Fibroblast of lung (primary cell): ENCODE measurements around the gene KIRREL3. TPM values are rescaled to one million over a fixed set of nuclear protein-coding genes. Genes with fewer than 3 reads are reported as not detected.

ENCODE experiments used
- DNase-seq, 2 donors: peaks; one replicate each; pipeline versions ENCODE4 v3.0.0 to v3.0.0-alpha.2; 2010; ENCODE audit warnings: low read depth in 2 of 2
- H2AFZ ChIP-seq: 2 replicates; pipeline ENCODE4 v1.5.1; 2012; ENCODE audit warnings: low read length, control low read depth, inconsistent platforms
- H3K27ac ChIP-seq: 2 replicates; pipeline ENCODE4 v1.5.1; 2011; ENCODE audit warnings: low read length, control low read depth; ENCODE audit not compliant: insufficient read depth
- H3K27me3 ChIP-seq: 2 replicates; pipeline ENCODE4 v1.5.1; 2011; ENCODE audit warnings: mild to moderate bottlenecking, low read length; ENCODE audit not compliant: control insufficient read depth, insufficient read depth
- H3K36me3 ChIP-seq: 2 replicates; pipeline ENCODE4 v1.5.1; 2011; ENCODE audit warnings: low read length; ENCODE audit not compliant: control insufficient read depth, insufficient read depth
- H3K4me1 ChIP-seq: 2 replicates; pipeline ENCODE4 v1.5.1; 2011; ENCODE audit warnings: low read length; ENCODE audit not compliant: control insufficient read depth, insufficient read depth; ENCODE audit errors: extremely low read depth
- H3K4me2 ChIP-seq: 2 replicates; pipeline ENCODE4 v1.5.1; 2011; ENCODE audit warnings: low read length, control low read depth; ENCODE audit not compliant: insufficient read depth; ENCODE audit errors: extremely low read depth
- H3K4me3 ChIP-seq, 4 experiments: fragments of 200-600 bp in 1 of 4; sonication (generic) in 1 of 4; replicated peaks in 1 of 4; 2 replicates each; pipeline ENCODE4 v1.5.1; 2011 to 2016; ENCODE audit warnings: low read length in 4 of 4, low read depth in 3 of 4, mild to moderate bottlenecking in 3 of 4, control low read depth in 2 of 4, inconsistent platforms in 1 of 4, mixed read lengths in 1 of 4; ENCODE audit not compliant: insufficient read depth in 1 of 4; ENCODE audit errors: control extremely low read depth in 1 of 4
- H3K79me2 ChIP-seq: 2 replicates; pipeline ENCODE4 v1.5.1; 2012; ENCODE audit warnings: mild to moderate bottlenecking, low read length, inconsistent platforms; ENCODE audit not compliant: control insufficient read depth, insufficient read depth
- H3K9ac ChIP-seq: 2 replicates; pipeline ENCODE4 v1.5.1; 2011; ENCODE audit warnings: mild to moderate bottlenecking, low read length, control low read depth; ENCODE audit not compliant: insufficient read depth
- H3K9me3 ChIP-seq: 2 replicates; pipeline ENCODE4 v1.5.1; 2012; ENCODE audit warnings: low read depth, low read length; ENCODE audit not compliant: control insufficient read depth, insufficient read depth
- H4K20me1 ChIP-seq: 2 replicates; pipeline ENCODE4 v1.5.1; 2011; ENCODE audit warnings: low read length; ENCODE audit not compliant: control insufficient read depth, insufficient read depth; ENCODE audit errors: extremely low read depth
- EZH2 ChIP-seq: IDR thresholded peaks from 2 replicates; pipeline ENCODE4 v1.5.1; 2012; ENCODE audit warnings: low read length, control low read depth, mild to moderate bottlenecking; ENCODE audit errors: missing control alignments
- polyA plus RNA-seq, 2 donors: library from polyadenylated mRNA; depleted of rRNA in 1 of 2; stranded (reverse) in 1 of 2; unstranded in 1 of 2; fragments of >200 nt; gene quantifications; 2 replicates each; pipeline ENCODE4 v1.2.1, GENCODE V29; 2011 to 2012; ENCODE audit warnings: missing spikeins in 1 of 2
- total RNA-seq: library from RNA; depleted of rRNA; stranded (reverse); fragments of >200 nt; gene quantifications from 2 replicates; pipeline ENCODE4 v1.2.1, GENCODE V29; 2014
- TF ChIP-seq, protein P1 (sequence below), 2 donors: IDR thresholded peaks in 1 of 2; conservative IDR thresholded peaks in 1 of 2; 1 replicate in 1 of 2; 2 replicates in 1 of 2; pipeline ENCODE4 v1.5.1; 2011 to 2012; ENCODE audit warnings: low read length in 2 of 2, control low read depth in 1 of 2, inconsistent platforms in 1 of 2, low read depth in 1 of 2, mild to moderate bottlenecking in 1 of 2

Gene KIRREL3
- total and polyA plus RNA-seq, 2 donors (not counting 1 experiment from before 2014, with no cell fraction given), result 2.8 to 6.1 TPM

DNA sequence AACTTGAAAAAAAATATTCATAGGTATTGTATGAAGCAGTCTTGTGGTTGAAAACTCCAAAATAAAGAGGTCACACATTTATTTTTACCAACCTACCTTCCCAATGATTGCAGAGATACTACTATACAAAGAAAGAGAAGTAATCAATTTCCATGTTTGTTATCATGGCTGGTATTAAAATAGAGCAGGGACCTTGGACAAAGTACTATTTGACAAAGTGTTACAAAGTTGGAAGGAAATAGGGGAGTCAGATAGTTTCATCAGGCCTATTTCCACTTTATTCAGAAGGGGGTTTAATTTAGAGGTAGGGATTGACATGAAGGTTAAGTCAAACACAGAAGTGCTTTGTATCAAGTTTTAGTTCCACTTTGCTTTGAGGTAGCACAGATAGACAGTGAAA is 34.4 kb upstream of the KIRREL3 start:
- Histone ChIP-seq H3K36me3 (no peaks in the 10 kb centered on the region), H3K4me2 (no peak overlapping the region), H3K27me3 (no peaks in the 10 kb centered on the region), H2AFZ (no peak overlapping the region), H3K9ac (no peak overlapping the region), H3K4me3 (no peak overlapping the region), H3K79me2 (no peaks in the 10 kb centered on the region), H4K20me1 (no peaks in the 10 kb centered on the region), H3K27ac (no peak overlapping the region), H3K9me3 (no peaks in the 10 kb centered on the region), H3K4me1 (no peaks in the 10 kb centered on the region)
- TF ChIP-seq EZH2, result no peak
- TF ChIP-seq, protein P1, sequence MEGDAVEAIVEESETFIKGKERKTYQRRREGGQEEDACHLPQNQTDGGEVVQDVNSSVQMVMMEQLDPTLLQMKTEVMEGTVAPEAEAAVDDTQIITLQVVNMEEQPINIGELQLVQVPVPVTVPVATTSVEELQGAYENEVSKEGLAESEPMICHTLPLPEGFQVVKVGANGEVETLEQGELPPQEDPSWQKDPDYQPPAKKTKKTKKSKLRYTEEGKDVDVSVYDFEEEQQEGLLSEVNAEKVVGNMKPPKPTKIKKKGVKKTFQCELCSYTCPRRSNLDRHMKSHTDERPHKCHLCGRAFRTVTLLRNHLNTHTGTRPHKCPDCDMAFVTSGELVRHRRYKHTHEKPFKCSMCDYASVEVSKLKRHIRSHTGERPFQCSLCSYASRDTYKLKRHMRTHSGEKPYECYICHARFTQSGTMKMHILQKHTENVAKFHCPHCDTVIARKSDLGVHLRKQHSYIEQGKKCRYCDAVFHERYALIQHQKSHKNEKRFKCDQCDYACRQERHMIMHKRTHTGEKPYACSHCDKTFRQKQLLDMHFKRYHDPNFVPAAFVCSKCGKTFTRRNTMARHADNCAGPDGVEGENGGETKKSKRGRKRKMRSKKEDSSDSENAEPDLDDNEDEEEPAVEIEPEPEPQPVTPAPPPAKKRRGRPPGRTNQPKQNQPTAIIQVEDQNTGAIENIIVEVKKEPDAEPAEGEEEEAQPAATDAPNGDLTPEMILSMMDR (conservative IDR thresholded peaks at IDR 0.05 in 1 of 2, IDR thresholded peaks at IDR 0.05 in 1 of 2; ENCODE audit: low read depth in 1 of 2, low read length in 2 of 2), result no peak
- DNase-seq, result no peak

DNA sequence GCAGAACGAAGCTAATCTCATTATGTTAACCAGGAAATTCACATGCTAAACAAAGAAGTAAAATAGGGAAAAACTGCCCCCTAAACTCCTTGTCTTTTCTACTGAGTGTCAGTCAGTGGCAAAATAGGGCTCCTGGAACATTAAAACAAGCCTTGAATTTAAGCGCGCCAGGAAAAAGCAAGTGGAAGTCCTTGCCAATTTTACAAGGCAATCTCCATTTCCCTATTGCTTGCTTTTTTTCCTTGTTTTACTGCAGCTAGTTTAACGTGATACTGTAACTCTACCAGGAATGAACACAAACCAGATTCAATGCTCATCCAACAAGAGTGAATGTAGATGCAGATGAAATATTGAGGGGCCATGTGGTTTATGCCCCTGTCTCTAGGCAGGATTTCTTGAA is 28.1 kb upstream of the KIRREL3 start:
- Histone ChIP-seq H3K9ac (no peak overlapping the region), H3K27ac (no peak overlapping the region), H3K27me3 (peaks cover 13% of the 10 kb centered on the region), H2AFZ (no peak overlapping the region), H3K4me1 (no peaks in the 10 kb centered on the region), H4K20me1 (no peaks in the 10 kb centered on the region), H3K79me2 (no peaks in the 10 kb centered on the region), H3K4me3 (no peak overlapping the region), H3K36me3 (no peaks in the 10 kb centered on the region), H3K9me3 (no peaks in the 10 kb centered on the region), H3K4me2 (no peak overlapping the region)
- no peak for DNase-seq
- TF ChIP-seq, protein P1 (conservative IDR thresholded peaks at IDR 0.05 in 1 of 2, IDR thresholded peaks at IDR 0.05 in 1 of 2; ENCODE audit: low read depth in 1 of 2, low read length in 2 of 2), result no peak
- no peak for TF ChIP-seq EZH2

DNA sequence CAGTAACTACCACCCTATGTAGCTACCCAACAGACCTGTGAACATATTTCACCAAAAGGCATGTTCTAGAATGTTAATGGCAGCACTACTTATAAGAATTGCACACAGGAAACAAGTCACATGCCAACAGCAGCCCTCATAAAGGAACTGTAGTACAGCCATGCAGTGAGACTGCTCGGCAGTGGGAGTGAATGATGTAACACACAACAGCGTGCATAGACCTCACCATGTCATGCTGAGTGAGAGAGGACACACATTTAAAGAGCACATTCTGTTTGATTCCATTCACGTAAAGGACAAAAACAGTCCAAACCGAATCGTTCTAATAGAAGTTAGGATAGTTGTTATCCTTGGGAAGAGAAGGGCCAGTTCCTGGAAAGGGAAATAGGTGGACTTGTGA is 27.2 kb upstream of the KIRREL3 start:
- Histone ChIP-seq H3K36me3 (no peaks in the 10 kb centered on the region), H2AFZ (no peak overlapping the region), H3K27ac (no peak overlapping the region), H3K4me2 (no peak overlapping the region), H3K4me3 (no peak overlapping the region), H3K4me1 (no peaks in the 10 kb centered on the region), H3K9ac (no peak overlapping the region), H3K79me2 (no peaks in the 10 kb centered on the region), H3K9me3 (no peaks in the 10 kb centered on the region), H4K20me1 (no peaks in the 10 kb centered on the region), H3K27me3 (peaks cover 13% of the 10 kb centered on the region)
- no peak for DNase-seq
- no peak for TF ChIP-seq EZH2
- TF ChIP-seq, protein P1 (conservative IDR thresholded peaks at IDR 0.05 in 1 of 2, IDR thresholded peaks at IDR 0.05 in 1 of 2; ENCODE audit: low read depth in 1 of 2, low read length in 2 of 2), result no peak
